T-helper 17 cell (primary cell): ENCODE measurements around the gene RGMB. TPM values are rescaled to one million over a fixed set of nuclear protein-coding genes. Genes with fewer than 3 reads are reported as not detected.
A peak's percentile ranks its signal among the peaks of the same experiment; 100 is the strongest.

Source experiments
- ATAC-seq: fragments of 150-1000 bp; cut with Tn5 transposase; 2 replicates; pipeline ENCODE4 v1.10.0; 2021; ENCODE audit warnings: mild to moderate bottlenecking, moderate library complexity
- DNase-seq, 3 donors: peaks; one replicate each; pipeline versions ENCODE4 v3.0.0 to v3.0.0-alpha.2; 2020 to 2021
- H3K9me3 ChIP-seq: one replicate; pipeline ENCODE4 v1.7.0; 2013; ENCODE audit warnings: low read length, mild to moderate bottlenecking; ENCODE audit not compliant: control insufficient read depth, poor library complexity, severe bottlenecking
- H3K27ac Mint-ChIP-seq: one replicate; pipeline ENCODE4 v1.8.0; 2022; ENCODE audit warnings: mild to moderate bottlenecking, moderate library complexity, mixed read lengths
- H3K27me3 Mint-ChIP-seq: one replicate; pipeline ENCODE4 v1.8.0; 2022; ENCODE audit warnings: mixed read lengths
- H3K36me3 Mint-ChIP-seq: one replicate; pipeline ENCODE4 v1.8.0; 2022; ENCODE audit warnings: low read depth, mixed read lengths
- H3K4me1 Mint-ChIP-seq: one replicate; pipeline ENCODE4 v1.8.0; 2022; ENCODE audit warnings: mild to moderate bottlenecking, mixed read lengths
- H3K4me3 Mint-ChIP-seq: one replicate; pipeline ENCODE4 v1.8.0; 2022; ENCODE audit warnings: mild to moderate bottlenecking, moderate library complexity, mixed read lengths
- total RNA-seq, 4 donors: library from RNA in 2 of 4; stranded (reverse) in 2 of 4; gene quantifications; one replicate each; pipeline ENCODE4 v1.2.3 and lab custom pipeline; 2022 to 2026

The RGMB gene
- total RNA-seq, 2 donors from 2014 or later, result 13.7 to 15.0 TPM

- H3K36me3 Mint-ChIP-seq, result no peaks in the 10 kb centered on the region
- H3K9me3 ChIP-seq, result no peaks in the 10 kb centered on the region
- DNase-seq (no peak), ATAC-seq (no peak)
- H3K27me3 Mint-ChIP-seq, result no peaks in the 10 kb centered on the region
- H3K4me3 Mint-ChIP-seq, result no peak overlapping the region
- H3K4me1 Mint-ChIP-seq, result peaks cover 30% of the 10 kb centered on the region
- H3K27ac Mint-ChIP-seq, result no peak overlapping the region
Observed at GRCh38 chr5:98783051-98783649, 9.7 kb downstream of the RGMB start.

- no peak for DNase-seq
- H3K4me3 Mint-ChIP-seq, result no peak overlapping the region
- no peaks in the 10 kb centered on the region for H3K9me3 ChIP-seq
- no peak overlapping the region for H3K27ac Mint-ChIP-seq
- ATAC-seq, result no peak
- no peaks in the 10 kb centered on the region for H3K36me3 Mint-ChIP-seq
- H3K27me3 Mint-ChIP-seq, result no peaks in the 10 kb centered on the region
- peaks cover 37% of the 10 kb centered on the region for H3K4me1 Mint-ChIP-seq
Observed at GRCh38 chr5:98784411-98784810, 10.9 kb downstream of the RGMB start.

- H3K4me1 Mint-ChIP-seq, result peaks cover 42% of the 10 kb centered on the region
- DNase-seq (no peak), ATAC-seq (no peak)
- no peaks in the 10 kb centered on the region for H3K9me3 ChIP-seq
- H3K27ac Mint-ChIP-seq, result no peak overlapping the region
- no peaks in the 10 kb centered on the region for H3K27me3 Mint-ChIP-seq
- H3K4me3 Mint-ChIP-seq, result no peak overlapping the region
- H3K36me3 Mint-ChIP-seq, result no peaks in the 10 kb centered on the region
Observed at GRCh38 chr5:98785244-98785643, 11.8 kb downstream of the RGMB start.

- H3K9me3 ChIP-seq, result no peaks in the 10 kb centered on the region
- peak overlapping the region; percentile 87 for H3K27ac Mint-ChIP-seq
- H3K4me3 Mint-ChIP-seq, result no peak overlapping the region
- no peaks in the 10 kb centered on the region for H3K27me3 Mint-ChIP-seq
- no peak for DNase-seq
- no peak for ATAC-seq
- H3K36me3 Mint-ChIP-seq, result no peaks in the 10 kb centered on the region
- peaks cover 48% of the 10 kb centered on the region for H3K4me1 Mint-ChIP-seq
Observed at GRCh38 chr5:98786191-98786853, 12.9 kb downstream of the RGMB start.

- H3K27me3 Mint-ChIP-seq, result no peaks in the 10 kb centered on the region
- no peaks in the 10 kb centered on the region for H3K9me3 ChIP-seq
- H3K4me1 Mint-ChIP-seq, result peaks cover 50% of the 10 kb centered on the region
- H3K27ac Mint-ChIP-seq, result no peak overlapping the region
- no peak for DNase-seq
- H3K36me3 Mint-ChIP-seq, result no peaks in the 10 kb centered on the region
- no peak overlapping the region for H3K4me3 Mint-ChIP-seq
- no peak for ATAC-seq
Observed at GRCh38 chr5:98787131-98787719, 13.8 kb downstream of the RGMB start.

- no peaks in the 10 kb centered on the region for H3K27me3 Mint-ChIP-seq
- ATAC-seq, result no peak
- H3K4me1 Mint-ChIP-seq, result peaks cover 47% of the 10 kb centered on the region
- DNase-seq, result no peak
- peak overlapping the region; percentile 75 for H3K27ac Mint-ChIP-seq
- no peaks in the 10 kb centered on the region for H3K36me3 Mint-ChIP-seq
- no peak overlapping the region for H3K4me3 Mint-ChIP-seq
- no peaks in the 10 kb centered on the region for H3K9me3 ChIP-seq
Observed at GRCh38 chr5:98789029-98789428, 15.6 kb downstream of the RGMB start.

GRCh38 chr5:98791001-98791519 lies 17.6 kb downstream of the RGMB start:
- Mint-ChIP-seq H3K4me3 (no peak overlapping the region), H3K27me3 (no peaks in the 10 kb centered on the region), H3K36me3 (no peaks in the 10 kb centered on the region), H3K4me1 (peaks cover 36% of the 10 kb centered on the region), H3K27ac (no peak overlapping the region)
- ATAC-seq (no peak), DNase-seq (no peak)
- no peaks in the 10 kb centered on the region for H3K9me3 ChIP-seq

- peaks cover 33% of the 10 kb centered on the region for H3K4me1 Mint-ChIP-seq
- no peak overlapping the region for H3K27ac Mint-ChIP-seq
- no peaks in the 10 kb centered on the region for H3K9me3 ChIP-seq
- H3K27me3 Mint-ChIP-seq, result no peaks in the 10 kb centered on the region
- DNase-seq (no peak), ATAC-seq (no peak)
- no peaks in the 10 kb centered on the region for H3K36me3 Mint-ChIP-seq
- H3K4me3 Mint-ChIP-seq, result no peak overlapping the region
Observed at GRCh38 chr5:98791898-98792580, 18.6 kb downstream of the RGMB start.

GRCh38 chr5:98793223-98793622 lies 19.8 kb downstream of the RGMB start:
- no peak overlapping the region for H3K27ac Mint-ChIP-seq
- H3K36me3 Mint-ChIP-seq, result no peaks in the 10 kb centered on the region

GRCh38 chr5:98794001-98794400 lies 20.5 kb downstream of the RGMB start:
- no peaks in the 10 kb centered on the region for H3K9me3 ChIP-seq
- Mint-ChIP-seq H3K27ac (peak overlapping the region; percentile 41), H3K4me1 (peaks cover 26% of the 10 kb centered on the region), H3K4me3 (no peak overlapping the region), H3K36me3 (peaks cover 1% of the 10 kb centered on the region), H3K27me3 (no peaks in the 10 kb centered on the region)
- ATAC-seq, result no peak
- no peak for DNase-seq

More at GRCh38 chr5:98793223-98793622, 19.8 kb downstream of the RGMB start:
- DNase-seq, result no peak
- Mint-ChIP-seq H3K27me3 (no peaks in the 10 kb centered on the region), H3K4me1 (peaks cover 30% of the 10 kb centered on the region), H3K4me3 (no peak overlapping the region)
- ATAC-seq, result no peak
- H3K9me3 ChIP-seq, result no peaks in the 10 kb centered on the region

GRCh38 chr5:98794414-98795080 lies 21.1 kb downstream of the RGMB start:
- peak overlapping the region; percentile 41 for H3K27ac Mint-ChIP-seq
- no peaks in the 10 kb centered on the region for H3K9me3 ChIP-seq
- H3K4me1 Mint-ChIP-seq, result peaks cover 22% of the 10 kb centered on the region
- H3K36me3 Mint-ChIP-seq, result peaks cover 2% of the 10 kb centered on the region
- no peak overlapping the region for H3K4me3 Mint-ChIP-seq
- ATAC-seq, result no peak
- no peak for DNase-seq
- no peaks in the 10 kb centered on the region for H3K27me3 Mint-ChIP-seq

- no peak overlapping the region for H3K27ac Mint-ChIP-seq
- H3K36me3 Mint-ChIP-seq, result peaks cover 3% of the 10 kb centered on the region
- peaks cover 19% of the 10 kb centered on the region for H3K4me1 Mint-ChIP-seq
Observed at GRCh38 chr5:98795243-98795642, 21.8 kb downstream of the RGMB start.

More at GRCh38 chr5:98795243-98795642, 21.8 kb downstream of the RGMB start:
- H3K9me3 ChIP-seq, result no peaks in the 10 kb centered on the region
- Mint-ChIP-seq H3K4me3 (no peak overlapping the region), H3K27me3 (no peaks in the 10 kb centered on the region)
- ATAC-seq (no peak), DNase-seq (no peak)
